GM23248 (cell line): ENCODE measurements around the gene TMEM30A.

Experiments used
- EZH2 ChIP-seq: fragments of 200-600 bp; sonication (generic); IDR thresholded peaks from 2 replicates; pipeline ENCODE4 v1.6.1; 2018; ENCODE audit warnings: antibody characterized with exemption, mild to moderate bottlenecking; ENCODE audit not compliant: insufficient read depth, poor library complexity, severe bottlenecking
- EZH2phosphoT487 ChIP-seq: fragments of 200-600 bp; sonication (generic); IDR thresholded peaks from 2 replicates; pipeline ENCODE4 v1.6.1; 2018; ENCODE audit warnings: antibody characterized with exemption, moderate library complexity, mild to moderate bottlenecking, low read depth; ENCODE audit not compliant: insufficient read depth

DNA sequence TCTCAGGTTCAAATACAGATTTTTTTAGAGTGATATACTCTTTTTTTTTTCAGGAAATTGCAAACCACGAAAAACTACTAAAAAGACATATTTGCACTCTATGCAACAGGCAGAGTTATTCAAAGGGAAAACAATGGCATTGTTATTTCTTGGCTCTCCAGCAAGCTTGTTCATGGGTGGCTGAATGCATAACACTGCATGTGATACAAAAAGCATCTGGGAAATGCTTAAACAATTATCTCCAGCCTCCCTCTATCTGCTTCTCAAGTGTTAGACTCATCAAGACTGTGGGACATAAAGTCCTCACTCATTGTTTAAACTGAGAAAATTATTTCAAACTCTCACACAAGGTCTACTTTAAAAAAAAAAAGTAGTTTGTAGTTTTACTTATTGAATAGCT, 71.5 kb downstream of the TMEM30A start:
- TF ChIP-seq EZH2phosphoT487 = no peak
- TF ChIP-seq EZH2 = no peak
